HCT116 (cell line): ENCODE data around the gene ADGRF5. TPM values are rescaled to one million over a fixed set of nuclear protein-coding genes. Genes with fewer than 3 reads are reported as not detected.

Source experiments
- ATAC-seq: fragments of 200-7000 bp; cut with Tn5 transposase; 2 replicates; pipeline ENCODE4 v1.9.1; 2020; ENCODE audit warnings: mild to moderate bottlenecking, moderate library complexity
- BruUV-seq: library from RNA; stranded (reverse); fragments of 400-500 nt; replicated peaks from 2 replicates; lab custom pipeline; 2021; lab: Mats Ljungman, UMichigan
- CTCF ChIA-PET: fragments of 300-600 bp; sonication (Branson Sonifier 250); formaldehyde crosslinking; loops from one replicate; lab custom pipeline; 2021; ENCODE audit warnings: antibody characterized with exemption; lab: Charles Lee
- POLR2A ChIA-PET: fragments of 300-600, 350-600 bp; sonication (Branson Sonifier 250); formaldehyde crosslinking; loops from one replicate; lab custom pipeline; 2021; ENCODE audit warnings: antibody characterized with exemption; lab: Charles Lee
- RAD21 ChIA-PET, 2 experiments: fragments of 300-600 bp; sonication (Branson Sonifier 250); formaldehyde crosslinking; loops; one replicate each; lab custom pipeline; 2023; ENCODE audit warnings: low total read pairs in 2 of 2; ENCODE audit not compliant: uncharacterized antibody in 2 of 2, unreplicated experiment in 2 of 2, low non-redundant PET in 1 of 2; lab: Charles Lee
- DNase-seq: peaks from one replicate; pipeline ENCODE4 v3.0.0-alpha.2; 2010; ENCODE audit warnings: low read depth, low spot score
- H2AFZ ChIP-seq: fragments of 200-600 bp; shearing (Covaris generic), sonication (generic); 2 replicates; pipeline ENCODE4 v1.6.1; 2017; ENCODE audit warnings: low read depth, mixed run types, mixed read lengths, antibody characterized with exemption, low read length; ENCODE audit not compliant: poor library complexity, severe bottlenecking
- H3K27ac ChIP-seq: 2 replicates; pipeline ENCODE4 v1.5.1; 2012; ENCODE audit warnings: low read depth, low read length
- H3K27me3 ChIP-seq: fragments of 200-600 bp; sonication (generic); 2 replicates; pipeline ENCODE4 v1.6.1; 2016; ENCODE audit warnings: mixed run types, low read length, mixed read lengths; ENCODE audit not compliant: insufficient read depth
- H3K36me3 ChIP-seq, 2 experiments: fragments of 200-500 bp in 1 of 2; fragments of 200-600 bp in 1 of 2; sonication (Bioruptor generic) in 1 of 2; sonication (generic) in 1 of 2; 2 replicates each; pipeline versions ENCODE4 v1.5.1 to v1.6.1; 2014 to 2016; ENCODE audit warnings: low read length in 2 of 2, inconsistent platforms in 1 of 2, mixed read lengths in 1 of 2, mixed run types in 1 of 2; ENCODE audit not compliant: insufficient read depth in 2 of 2, control insufficient read depth in 1 of 2
- H3K4me1 ChIP-seq, 2 experiments: fragments of 200-600 bp in 1 of 2; sonication (generic) in 1 of 2; 2 replicates each; pipeline versions ENCODE4 v1.5.1 to v1.6.1; 2012 to 2017; ENCODE audit warnings: low read length in 2 of 2, inconsistent platforms in 1 of 2, mild to moderate bottlenecking in 1 of 2, mixed read lengths in 1 of 2, mixed run types in 1 of 2, moderate library complexity in 1 of 2; ENCODE audit not compliant: insufficient read depth in 2 of 2, control insufficient read depth in 1 of 2
- H3K4me2 ChIP-seq: fragments of 200-600 bp; sonication (generic); 2 replicates; pipeline ENCODE4 v1.6.1; 2017; ENCODE audit warnings: mixed run types, low read length, mixed read lengths
- H3K4me3 ChIP-seq, 2 experiments: fragments of 200-600 bp in 1 of 2; sonication (generic) in 1 of 2; replicated peaks in 1 of 2; 2 replicates each; pipeline ENCODE4 v1.5.1; 2011 to 2016; ENCODE audit warnings: low read length in 2 of 2, control low read depth in 1 of 2, low read depth in 1 of 2, mild to moderate bottlenecking in 1 of 2, mixed read lengths in 1 of 2, mixed run types in 1 of 2
- H3K79me2 ChIP-seq: fragments of 200-600 bp; sonication (generic); 2 replicates; pipeline ENCODE4 v1.6.1; 2017; ENCODE audit warnings: mild to moderate bottlenecking, mixed run types, low read length, moderate library complexity, mixed read lengths; ENCODE audit not compliant: insufficient read depth
- H3K9ac ChIP-seq: fragments of 200-600 bp; sonication (generic); 2 replicates; pipeline ENCODE4 v1.6.1; 2016; ENCODE audit warnings: low read length, mixed read lengths
- H3K9me2 ChIP-seq: fragments of 200-600 bp; sonication (generic), shearing (Covaris generic); 2 replicates; pipeline ENCODE4 v1.6.1; 2017; ENCODE audit warnings: mixed run types, mild to moderate bottlenecking, moderate library complexity; ENCODE audit not compliant: insufficient read depth
- H3K9me3 ChIP-seq, 2 experiments: fragments of 200-500 bp in 1 of 2; fragments of 200-600 bp in 1 of 2; sonication (Bioruptor generic) in 1 of 2; sonication (generic) in 1 of 2; 2 replicates each; pipeline ENCODE4 v1.6.1; 2014 to 2017; ENCODE audit warnings: low read length in 2 of 2, mixed read lengths in 2 of 2, inconsistent platforms in 1 of 2, low read depth in 1 of 2, mild to moderate bottlenecking in 1 of 2, mixed run types in 1 of 2, moderate library complexity in 1 of 2; ENCODE audit not compliant: control insufficient read depth in 1 of 2, insufficient read depth in 1 of 2
- H4K20me1 ChIP-seq: fragments of 200-600 bp; sonication (generic), shearing (Covaris generic); 2 replicates; pipeline ENCODE4 v1.6.1; 2017; ENCODE audit warnings: mixed run types, mild to moderate bottlenecking, moderate library complexity; ENCODE audit not compliant: insufficient read depth
- ATF3 ChIP-seq: IDR thresholded peaks from 2 replicates; pipeline ENCODE4 v1.6.1; 2012
- CEBPB ChIP-seq: IDR thresholded peaks from 2 replicates; pipeline ENCODE4 v1.6.1; 2012; ENCODE audit warnings: low read depth
- CTCF ChIP-seq, 3 experiments: fragments of 200-600 bp in 1 of 3; sonication (generic) in 1 of 3; IDR thresholded peaks in 2 of 3; conservative IDR thresholded peaks in 1 of 3; 2 replicates each; pipeline ENCODE4 v1.5.1; 2012 to 2017; ENCODE audit warnings: low read depth in 2 of 3, low read length in 2 of 3, antibody characterized with exemption in 1 of 3, borderline replicate concordance in 1 of 3, control low read depth in 1 of 3, mild to moderate bottlenecking in 1 of 3, mixed read lengths in 1 of 3, mixed run types in 1 of 3, moderate library complexity in 1 of 3; ENCODE audit not compliant: insufficient read depth in 1 of 3
- EGR1 ChIP-seq: IDR thresholded peaks from 2 replicates; pipeline ENCODE4 v1.6.1; 2012; ENCODE audit warnings: low read depth
- ELF1 ChIP-seq: IDR thresholded peaks from 2 replicates; pipeline ENCODE4 v1.6.1; 2012; ENCODE audit warnings: low read depth, borderline replicate concordance
- EZH2 ChIP-seq: fragments of 200-600 bp; sonication (generic); IDR thresholded peaks from 2 replicates; pipeline ENCODE4 v1.6.1; 2017; ENCODE audit warnings: antibody characterized with exemption, mixed run types
- EZH2phosphoT487 ChIP-seq: fragments of 200-600 bp; IDR thresholded peaks from 2 replicates; pipeline ENCODE4 v1.6.1; 2018; ENCODE audit warnings: antibody characterized with exemption, borderline replicate concordance
- POLR2A ChIP-seq: IDR thresholded peaks from 2 replicates; pipeline ENCODE4 v1.7.0; 2011; ENCODE audit warnings: borderline replicate concordance; ENCODE audit not compliant: insufficient read depth, insufficient read length; ENCODE audit errors: extremely low read depth
- RAD21 ChIP-seq: IDR thresholded peaks from 2 replicates; pipeline ENCODE4 v1.6.1; 2012; ENCODE audit warnings: low read depth, mild to moderate bottlenecking
- REST ChIP-seq: IDR thresholded peaks from 2 replicates; pipeline ENCODE4 v1.6.1; 2012; ENCODE audit warnings: low read depth
- SIN3A ChIP-seq: IDR thresholded peaks from 2 replicates; pipeline ENCODE4 v1.6.1; 2012; ENCODE audit warnings: low read depth
- SP1 ChIP-seq: IDR thresholded peaks from 2 replicates; pipeline ENCODE4 v1.6.1; 2012; ENCODE audit warnings: low read depth
- YY1 ChIP-seq: IDR thresholded peaks from 2 replicates; pipeline ENCODE4 v1.6.1; 2011; ENCODE audit warnings: low read length, low read depth, moderate library complexity, mild to moderate bottlenecking; ENCODE audit not compliant: insufficient replicate concordance; ENCODE audit errors: extremely low read depth
- ZBTB33 ChIP-seq: IDR thresholded peaks from 2 replicates; pipeline ENCODE4 v1.6.1; 2011; ENCODE audit warnings: mild to moderate bottlenecking, low read length, moderate library complexity; ENCODE audit not compliant: insufficient replicate concordance; ENCODE audit errors: extremely low read depth
- ZFX ChIP-seq: fragments of 450-650 bp; IDR thresholded peaks from 2 replicates; pipeline ENCODE4 v1.6.1; 2017
- ZNF274 ChIP-seq: fragments of 200-500 bp; sonication (Bioruptor generic); IDR thresholded peaks from 2 replicates; pipeline ENCODE4 v1.6.1; 2014; ENCODE audit warnings: mild to moderate bottlenecking, low read depth, low read length, inconsistent platforms
- intact Hi-C: fragments of 100-400 bp; cut with micrococcal nuclease; formaldehyde crosslinking; loops from 2 replicates; pipeline ENCODE4 v1.10.0; 2022
- total RNA-seq: library from RNA; stranded (reverse); gene quantifications from one replicate; pipeline ENCODE4 v1.2.1, GENCODE V29; 2021; ENCODE audit not compliant: unreplicated experiment

The ADGRF5 gene
- total RNA-seq, 1 experiment from 2014 or later: 0.17 TPM

- Histone ChIP-seq H3K4me1 (no peaks in the 10 kb centered on the region), H3K27ac (no peak overlapping the region), H3K9me2 (no peaks in the 10 kb centered on the region), H3K36me3 (no peaks in the 10 kb centered on the region), H3K9me3 (no peaks in the 10 kb centered on the region), H2AFZ (no peak overlapping the region), H3K4me3 (no peak overlapping the region), H3K27me3 (no peaks in the 10 kb centered on the region), H3K79me2 (no peaks in the 10 kb centered on the region), H3K4me2 (no peak overlapping the region), H3K9ac (no peak overlapping the region), H4K20me1 (no peaks in the 10 kb centered on the region)
- CTCF ChIA-PET: no interaction called here
- RAD21 ChIA-PET: no interaction called here
- no TSS peak for BruUV-seq
- POLR2A ChIA-PET: no interaction called here
- no peak for DNase-seq
- TF ChIP-seq POLR2A: no peak
- no peak for TF ChIP-seq CTCF (IDR thresholded peaks at IDR 0.05 in 2 of 3, conservative IDR thresholded peaks at IDR 0.05 in 1 of 3; ENCODE audit: borderline replicate concordance in 1 of 3, insufficient read depth in 1 of 3, low read depth in 2 of 3, low read length in 2 of 3)
- TF ChIP-seq EGR1: no peak
- TF ChIP-seq CEBPB: no peak
- TF ChIP-seq REST: no peak
- TF ChIP-seq ATF3: no peak
- no peak for TF ChIP-seq ZFX
- TF ChIP-seq EZH2: no peak
- TF ChIP-seq ELF1: no peak
- TF ChIP-seq RAD21: no peak
- no peak for TF ChIP-seq YY1
- no peak for TF ChIP-seq ZNF274
- TF ChIP-seq ZBTB33: no peak
- TF ChIP-seq SP1: no peak
- no peak for TF ChIP-seq SIN3A
- TF ChIP-seq EZH2phosphoT487: no peak
- no peak for ATAC-seq
- intact Hi-C loops: no loop called here
These were observed 2.9 kb downstream of the ADGRF5 start for GRCh38 chr6:46918806-46919205.
